ENCODE measurements around the gene SPON1. TPM values are rescaled to one million over a fixed set of nuclear protein-coding genes. Genes with fewer than 3 reads are reported as not detected.

The SPON1 gene
- total RNA-seq, 1 experiment from 2014 or later: 46.9 TPM

DNA sequence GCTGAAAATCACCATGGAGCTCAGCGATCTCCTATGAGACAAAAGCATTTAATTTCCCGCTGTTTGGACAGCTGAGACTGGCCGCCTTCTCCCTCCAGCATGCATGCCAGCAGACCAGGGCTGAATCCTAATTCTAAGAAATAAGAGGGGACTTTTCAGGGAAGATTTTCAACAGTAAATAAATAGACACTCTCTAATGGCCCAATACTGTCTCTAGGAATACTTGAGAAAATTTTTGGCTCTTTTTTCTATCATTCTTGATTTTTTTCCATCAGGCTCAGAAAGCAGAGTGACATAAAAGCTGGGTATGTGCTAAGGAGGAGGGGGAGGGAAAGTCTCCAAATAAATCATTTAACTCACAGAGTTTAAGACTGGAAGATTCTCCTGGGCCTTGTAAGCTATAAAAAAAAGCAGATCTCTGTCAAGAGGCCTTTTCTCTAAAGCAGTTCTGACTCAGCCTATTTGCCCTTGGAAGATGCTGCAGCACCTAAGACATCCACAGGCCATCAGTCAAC is 17.6 kb upstream of the SPON1 start:
- ChIA-PET CTCF (no interaction called here), POLR2A (no interaction called here)
- no peak for DNase-seq
- Mint-ChIP-seq H3K9me3 (ENCODE audit: unreplicated experiment) (no peaks in the 10 kb centered on the region), H3K27ac (ENCODE audit: unreplicated experiment) (no peak overlapping the region), H3K4me3 (ENCODE audit: unreplicated experiment) (no peak overlapping the region), H3K36me3 (ENCODE audit: insufficient read depth, unreplicated experiment) (no peaks in the 10 kb centered on the region), H3K27me3 (ENCODE audit: insufficient read depth, unreplicated experiment) (peaks cover 10% of the 10 kb centered on the region), H3K4me1 (ENCODE audit: low read depth, unreplicated experiment) (peaks cover 5% of the 10 kb centered on the region)
- Histone ChIP-seq H3K36me3 (ENCODE audit: control insufficient read depth, insufficient read depth, low read length) (no peaks in the 10 kb centered on the region), H3K4me1 (peaks cover 8% of the 10 kb centered on the region), H3K4me3 (ENCODE audit: low read depth, low read length) (no peak overlapping the region), H3K9me3 (no peaks in the 10 kb centered on the region), H3K27me3 (replicated peaks; ENCODE audit: control insufficient read depth, insufficient read depth, low read length) (no peaks in the 10 kb centered on the region)
- no TSS peak for BruUV-seq (replicated peaks)
- intact Hi-C loops (cut with micrococcal nuclease; ENCODE audit: unreplicated experiment): no loop called here
- TF ChIP-seq, protein P1, sequence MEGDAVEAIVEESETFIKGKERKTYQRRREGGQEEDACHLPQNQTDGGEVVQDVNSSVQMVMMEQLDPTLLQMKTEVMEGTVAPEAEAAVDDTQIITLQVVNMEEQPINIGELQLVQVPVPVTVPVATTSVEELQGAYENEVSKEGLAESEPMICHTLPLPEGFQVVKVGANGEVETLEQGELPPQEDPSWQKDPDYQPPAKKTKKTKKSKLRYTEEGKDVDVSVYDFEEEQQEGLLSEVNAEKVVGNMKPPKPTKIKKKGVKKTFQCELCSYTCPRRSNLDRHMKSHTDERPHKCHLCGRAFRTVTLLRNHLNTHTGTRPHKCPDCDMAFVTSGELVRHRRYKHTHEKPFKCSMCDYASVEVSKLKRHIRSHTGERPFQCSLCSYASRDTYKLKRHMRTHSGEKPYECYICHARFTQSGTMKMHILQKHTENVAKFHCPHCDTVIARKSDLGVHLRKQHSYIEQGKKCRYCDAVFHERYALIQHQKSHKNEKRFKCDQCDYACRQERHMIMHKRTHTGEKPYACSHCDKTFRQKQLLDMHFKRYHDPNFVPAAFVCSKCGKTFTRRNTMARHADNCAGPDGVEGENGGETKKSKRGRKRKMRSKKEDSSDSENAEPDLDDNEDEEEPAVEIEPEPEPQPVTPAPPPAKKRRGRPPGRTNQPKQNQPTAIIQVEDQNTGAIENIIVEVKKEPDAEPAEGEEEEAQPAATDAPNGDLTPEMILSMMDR (IDR thresholded peaks at IDR 0.05; ENCODE audit: insufficient read depth in 1 of 2, low read depth in 1 of 2, low read length in 1 of 2, severe bottlenecking in 1 of 2, unreplicated experiment in 1 of 2): no peak

DNA sequence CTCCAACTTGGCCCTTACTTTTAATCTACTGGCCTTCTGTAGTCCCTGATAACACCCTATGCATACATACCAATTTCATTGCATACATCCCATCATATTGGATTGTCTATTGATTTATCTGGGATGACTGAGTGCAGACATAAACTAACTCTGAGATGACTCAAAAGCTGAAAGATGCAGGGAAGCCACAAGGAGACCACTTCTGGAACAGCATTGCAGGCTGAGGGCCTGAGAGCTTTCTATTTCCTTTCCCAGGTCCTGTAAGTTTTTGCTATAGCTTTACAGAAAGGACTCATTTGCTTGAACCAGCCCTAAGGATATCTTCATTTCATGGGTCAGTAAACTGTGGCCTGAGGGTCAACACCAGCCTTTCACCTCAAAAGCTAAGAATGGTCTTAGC is 15.1 kb upstream of the SPON1 start:
- intact Hi-C loops (cut with micrococcal nuclease; ENCODE audit: unreplicated experiment): no loop called here
- Mint-ChIP-seq H3K36me3 (ENCODE audit: insufficient read depth, unreplicated experiment) (no peaks in the 10 kb centered on the region), H3K4me3 (ENCODE audit: unreplicated experiment) (no peak overlapping the region), H3K27me3 (ENCODE audit: insufficient read depth, unreplicated experiment) (peaks cover 10% of the 10 kb centered on the region), H3K9me3 (ENCODE audit: unreplicated experiment) (no peaks in the 10 kb centered on the region), H3K4me1 (ENCODE audit: low read depth, unreplicated experiment) (no peaks in the 10 kb centered on the region), H3K27ac (ENCODE audit: unreplicated experiment) (no peak overlapping the region)
- Histone ChIP-seq H3K4me1 (no peaks in the 10 kb centered on the region), H3K9me3 (no peaks in the 10 kb centered on the region), H3K4me3 (ENCODE audit: low read depth, low read length) (no peak overlapping the region), H3K27me3 (replicated peaks; ENCODE audit: control insufficient read depth, insufficient read depth, low read length) (no peaks in the 10 kb centered on the region), H3K36me3 (ENCODE audit: control insufficient read depth, insufficient read depth, low read length) (no peaks in the 10 kb centered on the region)
- CTCF ChIA-PET: no interaction called here
- DNase-seq: no peak
- POLR2A ChIA-PET: no interaction called here
- TF ChIP-seq, protein P1 (IDR thresholded peaks at IDR 0.05; ENCODE audit: insufficient read depth in 1 of 2, low read depth in 1 of 2, low read length in 1 of 2, severe bottlenecking in 1 of 2, unreplicated experiment in 1 of 2): no peak
- BruUV-seq (replicated peaks): no TSS peak

DNA sequence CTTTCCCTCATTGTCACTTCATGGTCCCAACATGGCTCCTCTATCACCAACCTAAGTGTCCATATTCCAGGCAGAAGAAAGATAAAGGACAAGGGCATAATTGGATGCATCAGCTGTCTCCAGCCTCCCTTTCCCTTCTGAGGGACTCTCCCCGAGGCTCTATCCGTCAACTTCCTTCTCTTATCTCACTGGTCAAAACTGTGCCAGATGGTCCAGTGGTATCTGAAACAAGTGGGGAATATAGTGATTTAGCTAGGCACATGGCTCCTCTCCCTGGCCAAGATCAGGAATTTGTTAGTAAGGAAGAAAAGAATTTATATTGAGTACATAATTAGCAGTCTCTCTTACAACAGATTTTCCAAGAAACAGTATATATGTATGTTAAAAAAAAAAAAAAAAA is 12.6 kb upstream of the SPON1 start:
- TF ChIP-seq, protein P1 (IDR thresholded peaks at IDR 0.05; ENCODE audit: insufficient read depth in 1 of 2, low read depth in 1 of 2, low read length in 1 of 2, severe bottlenecking in 1 of 2, unreplicated experiment in 1 of 2): no peak
- DNase-seq: no peak
- no TSS peak for BruUV-seq (replicated peaks)
- Histone ChIP-seq H3K9me3 (no peaks in the 10 kb centered on the region), H3K27me3 (replicated peaks; ENCODE audit: control insufficient read depth, insufficient read depth, low read length) (no peaks in the 10 kb centered on the region), H3K36me3 (ENCODE audit: control insufficient read depth, insufficient read depth, low read length) (no peaks in the 10 kb centered on the region), H3K4me3 (ENCODE audit: low read depth, low read length) (no peak overlapping the region), H3K4me1 (no peaks in the 10 kb centered on the region)
- Mint-ChIP-seq H3K9me3 (ENCODE audit: unreplicated experiment) (no peaks in the 10 kb centered on the region), H3K27ac (ENCODE audit: unreplicated experiment) (no peak overlapping the region), H3K4me1 (ENCODE audit: low read depth, unreplicated experiment) (no peaks in the 10 kb centered on the region), H3K36me3 (ENCODE audit: insufficient read depth, unreplicated experiment) (no peaks in the 10 kb centered on the region), H3K4me3 (ENCODE audit: unreplicated experiment) (no peak overlapping the region), H3K27me3 (ENCODE audit: insufficient read depth, unreplicated experiment) (peaks cover 10% of the 10 kb centered on the region)
- intact Hi-C loops (cut with micrococcal nuclease; ENCODE audit: unreplicated experiment): no loop called here
- ChIA-PET POLR2A (no interaction called here), CTCF (interaction anchor here (1.2 kb wide), 1 partner anchor 77 kb away, joined by 3 read pairs; no protein-coding TSS in a partner anchor)
